ENCODE results near the gene ALPI.

ALPI gene

DNA sequence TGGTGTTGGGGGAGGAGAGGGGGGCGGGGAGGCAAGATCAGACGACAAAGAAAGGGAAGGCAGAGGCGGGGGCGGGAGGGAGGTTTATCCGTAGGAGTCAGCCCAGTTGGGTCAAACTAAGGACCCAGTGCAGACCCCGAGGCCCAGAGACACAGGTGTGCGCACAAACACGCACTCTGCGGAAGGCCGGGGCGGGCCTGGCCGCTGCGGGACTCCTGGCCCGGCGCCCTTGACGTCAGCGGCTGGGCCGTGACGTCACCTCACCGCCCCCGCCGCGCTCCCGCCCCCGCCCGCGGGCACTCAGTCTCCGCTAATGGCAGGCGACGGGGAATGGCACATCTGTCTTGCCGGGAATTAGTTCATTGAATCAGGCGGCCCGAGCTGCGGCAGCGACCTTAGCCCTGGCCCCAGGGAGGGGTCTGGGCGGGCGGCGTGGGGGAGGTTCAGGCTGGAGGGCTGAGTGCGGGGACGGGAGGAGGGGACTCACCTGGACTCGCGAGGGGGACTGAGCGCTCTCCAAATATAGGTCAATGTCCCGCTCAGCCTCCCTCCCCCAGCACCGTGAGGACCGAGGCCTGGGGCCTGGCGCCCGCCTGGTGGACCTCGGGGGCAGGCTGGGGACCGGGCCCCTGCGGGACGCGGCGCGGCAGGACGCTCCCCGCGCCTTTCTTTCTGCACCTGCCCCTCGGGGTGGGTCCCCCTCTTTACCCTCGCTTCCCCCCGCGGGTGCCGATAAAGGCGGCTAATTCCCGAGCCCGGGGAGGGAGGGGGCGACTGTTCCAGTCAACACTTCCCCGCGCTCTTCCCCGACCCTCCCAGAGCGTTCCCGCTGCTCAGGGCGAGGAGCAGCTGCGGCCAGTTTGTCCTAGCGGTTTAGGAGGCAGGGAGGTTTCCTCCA, 47.2 kb downstream of the ALPI start:
- DNase-seq = peak; percentile 82

DNA sequence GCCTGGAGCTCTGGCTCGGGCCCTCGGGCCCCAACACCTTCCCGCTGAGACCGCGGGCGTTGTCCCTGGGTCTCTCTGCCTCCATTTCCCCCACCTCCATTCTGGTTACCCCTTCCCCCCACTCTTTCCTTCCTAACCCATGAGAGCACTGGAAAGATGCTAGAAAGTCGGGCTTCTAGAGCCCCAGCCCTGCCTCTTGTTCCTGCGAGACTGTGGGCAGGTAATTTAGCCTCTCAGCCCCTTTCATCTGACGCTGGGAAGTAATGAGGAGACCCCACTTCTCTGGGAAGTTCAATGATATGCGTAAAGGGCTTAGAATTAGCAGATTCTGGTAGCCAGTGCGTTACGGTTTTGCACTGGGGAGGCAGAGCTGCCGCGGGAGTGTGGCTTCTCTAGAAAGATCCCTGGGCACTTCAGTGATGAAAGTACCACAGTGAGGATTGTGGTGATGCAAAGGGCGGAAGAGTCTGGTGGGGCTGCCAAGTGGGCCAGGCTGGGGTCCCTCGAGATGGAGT, 47.9 kb downstream of the ALPI start:
- DNase-seq = no peak

DNA sequence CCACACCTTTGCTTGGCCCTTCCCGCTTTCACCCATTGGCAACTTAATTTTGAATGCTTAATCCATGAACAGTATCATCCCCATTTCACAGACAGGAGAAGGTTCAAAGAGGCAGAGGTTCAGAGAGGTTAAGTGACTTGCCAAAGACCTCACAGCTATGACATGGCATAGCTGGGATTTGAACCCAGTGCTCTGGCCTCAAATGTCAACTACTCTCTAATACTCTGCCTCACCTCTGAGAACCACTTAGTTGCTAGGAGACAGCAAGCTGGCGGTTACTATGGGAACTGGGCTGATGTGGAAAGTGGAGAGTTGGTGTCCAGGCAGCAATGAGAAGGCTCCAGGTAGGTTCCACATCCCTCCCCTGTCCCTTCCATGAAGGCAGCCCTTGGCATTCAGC, 48.5 kb downstream of the ALPI start:
- peak; percentile 65 for DNase-seq

DNA sequence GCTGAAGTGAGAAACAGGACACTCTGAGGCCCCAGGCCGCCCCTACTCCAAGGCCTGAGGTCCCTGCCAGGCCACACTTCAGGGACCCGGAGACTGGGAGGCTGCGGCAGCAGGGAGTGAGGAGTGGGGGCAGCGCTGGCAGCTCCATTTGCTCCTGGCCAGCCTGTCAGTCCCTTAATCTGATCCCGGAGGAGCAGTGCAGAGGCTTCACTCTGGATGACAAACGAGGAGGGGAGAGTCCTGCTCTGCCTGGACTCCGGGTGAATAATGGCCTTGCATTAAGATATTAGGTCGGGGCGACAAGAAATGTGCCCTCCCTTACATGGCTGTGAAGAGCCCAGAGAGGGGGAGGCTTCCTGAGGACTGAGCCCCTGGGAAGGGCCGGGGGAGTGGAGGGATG, 49.9 kb downstream of the ALPI start:
- no peak for DNase-seq

DNA sequence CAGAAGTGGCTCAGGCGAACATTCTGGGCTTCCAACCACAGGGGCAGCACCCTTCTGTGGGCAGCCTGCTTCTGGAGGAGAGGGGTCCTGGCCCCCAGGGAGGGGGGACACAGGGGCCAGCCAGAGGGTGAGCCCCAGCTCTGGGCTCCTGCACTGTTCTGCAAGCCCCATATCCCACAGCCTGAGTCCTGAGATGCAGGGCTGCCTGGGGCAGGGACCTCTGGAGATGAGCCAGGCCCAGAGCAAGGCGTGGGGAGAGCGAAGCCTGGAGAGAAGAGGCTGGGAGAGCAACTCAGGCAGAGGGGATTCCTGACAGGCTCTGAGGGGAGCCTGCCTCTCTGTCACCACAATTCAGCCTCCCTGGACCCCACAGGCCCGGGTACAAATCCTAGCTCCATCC, 50.8 kb downstream of the ALPI start:
- no peak for DNase-seq

DNA sequence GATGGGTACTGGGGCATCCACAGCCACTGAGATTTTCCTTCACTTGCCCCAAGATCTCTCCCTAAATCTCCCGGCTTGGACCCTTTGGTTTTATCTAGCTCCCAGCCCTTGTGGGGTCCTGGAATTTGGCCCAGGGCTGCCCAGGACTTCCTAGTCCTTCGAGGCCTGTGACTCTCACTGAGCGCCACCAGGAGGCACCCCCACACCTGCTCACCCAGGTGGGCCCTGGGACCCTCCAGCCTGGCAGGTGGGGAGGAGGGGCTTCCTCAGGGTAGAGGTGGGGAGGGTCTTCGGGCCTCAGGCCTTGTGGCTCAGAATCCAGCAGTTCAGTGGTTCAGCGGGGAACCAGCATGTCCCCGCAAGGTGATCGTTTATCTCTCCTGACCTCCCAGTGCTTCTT, 52.3 kb downstream of the ALPI start:
- no peak for DNase-seq

All from NCI-H69 (cell line).